ENCODE results near the gene ASB1.

DNA sequence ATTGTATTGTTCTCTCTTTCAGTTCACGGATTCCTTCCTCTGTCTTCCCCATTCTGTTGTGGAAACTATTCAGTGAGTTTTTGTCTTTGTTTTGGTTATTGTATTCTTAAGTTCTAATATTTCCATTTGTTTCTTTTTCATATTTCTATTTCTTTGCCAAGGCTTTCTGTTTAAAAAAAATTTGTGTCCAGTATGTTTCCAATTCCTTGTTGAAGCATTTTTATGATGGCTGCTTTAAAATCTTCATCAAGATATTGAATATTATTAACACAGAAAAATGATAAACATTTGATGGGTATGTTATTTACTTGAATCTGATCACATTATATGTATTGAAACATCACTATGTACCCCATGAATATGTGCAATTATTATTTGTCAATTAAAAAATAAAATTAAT lies 42.4 kb downstream of the ASB1 start:
- TF ChIP-seq EZH2 (IDR thresholded peaks at IDR 0.05; ENCODE audit: low read length): no peak
- no peak for TF ChIP-seq CTCF (optimal IDR thresholded peaks at IDR 0.05 in 1 of 3, IDR thresholded peaks at IDR 0.05 in 1 of 3, conservative IDR thresholded peaks at IDR 0.05 in 1 of 3; ENCODE audit: extremely low read depth in 1 of 3, insufficient read depth in 2 of 3, low read length in 3 of 3)

All from keratinocyte (primary cell).